ENCODE data around the gene TRAF4. TPM values are rescaled to one million over a fixed set of nuclear protein-coding genes. Genes with fewer than 3 reads are reported as not detected.

Gene TRAF4
- total and polyA plus RNA-seq, 9 of the 15 experiments (the other 6 are each of a cell fraction or from before 2014, with no cell fraction given) = 2.4 to 147 (median 72.4) TPM

GRCh38 chr17:28744104-28744971, 527 bp downstream of the TRAF4 start (continued):
- no peak for TF ChIP-seq ZBTB5 (IDR thresholded peaks at IDR 0.05)
- peak; percentile 49; the same call in 1 of the 2 replicates for TF ChIP-seq ZBTB2 (IDR thresholded peaks at IDR 0.05)
- peak; percentile 75 for TF ChIP-seq KDM5B (IDR thresholded peaks at IDR 0.05; ENCODE audit: insufficient replicate concordance, low read depth, low read length)
- peak; percentile 67 for TF ChIP-seq MXD1 (CRISPR knock-in tag; IDR thresholded peaks at IDR 0.05; ENCODE audit: borderline replicate concordance, poor library complexity, severe bottlenecking)
- TF ChIP-seq FOXA3 (CRISPR knock-in tag; conservative IDR thresholded peaks at IDR 0.05 in 1 of 2, IDR thresholded peaks at IDR 0.05 in 1 of 2) = peak in 1 of 2 experiments; percentile 22; a peak in 1 of 4 replicates
- peak; percentile 90 for TF ChIP-seq ZBTB12 (CRISPR knock-in tag; IDR thresholded peaks at IDR 0.05)
- 0 out of 2 replicates have a peak, but pooled peaks have one; percentile 85 for TF ChIP-seq ZNF224 (CRISPR knock-in tag; IDR thresholded peaks at IDR 0.05)
- TF ChIP-seq GMEB1 (CRISPR knock-in tag; IDR thresholded peaks at IDR 0.05) = 0 out of 2 replicates have a peak, but pooled peaks have one; percentile 2
- 0 out of 6 replicates have a peak, but pooled peaks of 1 of the 3 experiments have one; percentile 1 for TF ChIP-seq CTCF (IDR thresholded peaks at IDR 0.05 in 2 of 3, conservative IDR thresholded peaks at IDR 0.05 in 1 of 3; ENCODE audit: insufficient read depth in 2 of 3, low read depth in 1 of 3, low read length in 3 of 3)
- peak; percentile 70 for TF ChIP-seq JUND (IDR thresholded peaks at IDR 0.05; ENCODE audit: borderline replicate concordance, low read depth, low read length)
- TF ChIP-seq JUND (tag; IDR thresholded peaks at IDR 0.05; ENCODE audit: borderline replicate concordance, low read depth, low read length) = peak; percentile 63; the same call in 1 of the 3 replicates
- TF ChIP-seq JUNB (CRISPR knock-in tag; conservative IDR thresholded peaks at IDR 0.05) = 0 out of 2 replicates have a peak, but pooled peaks have one; percentile 6
- TF ChIP-seq RBM39 (optimal IDR thresholded peaks at IDR 0.05; ENCODE audit: low read depth, low read length) = peak; percentile 75
- TF ChIP-seq CREM (IDR thresholded peaks at IDR 0.05; ENCODE audit: low read depth) = peak; percentile 98
- peak; percentile 56 for TF ChIP-seq RBM22 (IDR thresholded peaks at IDR 0.05; ENCODE audit: low read depth, low read length, poor library complexity, severe bottlenecking)
- TF ChIP-seq ZFP1 (CRISPR knock-in tag; IDR thresholded peaks at IDR 0.05) = 0 out of 2 replicates have a peak, but pooled peaks have one; percentile 6

Measured in K562 (cell line).